ENCODE data around the gene FCHO2.

GRCh38 chr5:72991394-72991793 lies 35.6 kb downstream of the FCHO2 start:
- TF ChIP-seq CTCF (IDR thresholded peaks at IDR 0.05) (no peak), REST (IDR thresholded peaks at IDR 0.05; ENCODE audit: insufficient read depth in 1 of 2, low read depth in 2 of 2, low read length in 1 of 2) (no peak)

Data from Panc1 (cell line).